Glutamatergic neuron (in vitro differentiated cells): ENCODE data around the gene PEX19. TPM values are rescaled to one million over a fixed set of nuclear protein-coding genes. Genes with fewer than 3 reads are reported as not detected.

Experiments used
- DNase-seq: peaks from one replicate; pipeline ENCODE4 v3.0.0; 2022
- H3K27ac Mint-ChIP-seq: one replicate; pipeline ENCODE4 v1.8.0; 2020; ENCODE audit warnings: mild to moderate bottlenecking, mixed read lengths, inconsistent platforms; ENCODE audit not compliant: unreplicated experiment
- H3K27me3 Mint-ChIP-seq: one replicate; pipeline ENCODE4 v1.8.0; 2020; ENCODE audit warnings: mild to moderate bottlenecking, moderate library complexity, mixed read lengths, inconsistent platforms; ENCODE audit not compliant: unreplicated experiment
- H3K36me3 Mint-ChIP-seq: one replicate; pipeline ENCODE4 v1.8.0; 2020; ENCODE audit warnings: mild to moderate bottlenecking, mixed read lengths, inconsistent platforms; ENCODE audit not compliant: unreplicated experiment
- H3K4me1 Mint-ChIP-seq: one replicate; pipeline ENCODE4 v1.8.0; 2020; ENCODE audit warnings: mild to moderate bottlenecking, low read depth, mixed read lengths, inconsistent platforms; ENCODE audit not compliant: unreplicated experiment
- H3K4me3 Mint-ChIP-seq: one replicate; pipeline ENCODE4 v1.8.0; 2020; ENCODE audit warnings: mild to moderate bottlenecking, mixed read lengths, inconsistent platforms; ENCODE audit not compliant: unreplicated experiment
- H3K9me3 Mint-ChIP-seq: one replicate; pipeline ENCODE4 v1.8.0; 2020; ENCODE audit warnings: mild to moderate bottlenecking, moderate library complexity, mixed read lengths, inconsistent platforms; ENCODE audit not compliant: unreplicated experiment
- CTCF ChIP-seq: fragments of 200-600 bp; sonication (generic); IDR thresholded peaks from one replicate; pipeline ENCODE4 v1.5.0; 2021; ENCODE audit not compliant: partially characterized antibody, unreplicated experiment
- total RNA-seq: library from RNA; stranded (reverse); fragmentation: NEBNext Ultra II Directional; extraction: Animal tissue kit (Norgen Biotek cat#: 25700); gene quantifications from one replicate; pipeline ENCODE4 v1.2.1, GENCODE V29; 2021; ENCODE audit not compliant: unreplicated experiment

Gene PEX19
- total RNA-seq, 1 donor from 2014 or later, result 48.8 TPM

- Mint-ChIP-seq H3K36me3 (no peaks in the 10 kb centered on the region), H3K4me1 (peaks cover 11% of the 10 kb centered on the region), H3K27me3 (no peaks in the 10 kb centered on the region), H3K4me3 (no peak overlapping the region), H3K9me3 (peaks cover 4% of the 10 kb centered on the region), H3K27ac (no peak overlapping the region)
- TF ChIP-seq CTCF, result no peak
- DNase-seq, result no peak
These were observed 2.1 kb downstream of the PEX19 start for GRCh38 chr1:160282807-160283206.

GRCh38 chr1:160277987-160278386 is 6.9 kb downstream of the PEX19 start:
- DNase-seq, result no peak
- TF ChIP-seq CTCF, result no peak
- Mint-ChIP-seq H3K9me3 (no peaks in the 10 kb centered on the region), H3K4me3 (no peak overlapping the region), H3K27ac (no peak overlapping the region), H3K27me3 (no peaks in the 10 kb centered on the region), H3K36me3 (no peaks in the 10 kb centered on the region), H3K4me1 (no peaks in the 10 kb centered on the region)

- DNase-seq, result no peak
- Mint-ChIP-seq H3K4me3 (no peak overlapping the region), H3K4me1 (no peaks in the 10 kb centered on the region), H3K27ac (no peak overlapping the region), H3K36me3 (no peaks in the 10 kb centered on the region), H3K27me3 (no peaks in the 10 kb centered on the region), H3K9me3 (no peaks in the 10 kb centered on the region)
- TF ChIP-seq CTCF, result no peak
These were observed 7.6 kb downstream of the PEX19 start for GRCh38 chr1:160277330-160277729.

GRCh38 chr1:160271025-160271424 is 13.9 kb downstream of the PEX19 start:
- peaks cover 1% of the 10 kb centered on the region for H3K9me3 Mint-ChIP-seq
- DNase-seq, result no peak
- no peaks in the 10 kb centered on the region for H3K27me3 Mint-ChIP-seq
- no peak for TF ChIP-seq CTCF
- no peaks in the 10 kb centered on the region for H3K36me3 Mint-ChIP-seq
- no peaks in the 10 kb centered on the region for H3K4me1 Mint-ChIP-seq
- H3K4me3 Mint-ChIP-seq, result no peak overlapping the region
- no peak overlapping the region for H3K27ac Mint-ChIP-seq

GRCh38 chr1:160267284-160267991 is 17.5 kb downstream of the PEX19 start:
- H3K4me1 Mint-ChIP-seq, result peaks cover 3% of the 10 kb centered on the region
- no peak overlapping the region for H3K27ac Mint-ChIP-seq
- H3K9me3 Mint-ChIP-seq, result peaks cover 3% of the 10 kb centered on the region
- H3K27me3 Mint-ChIP-seq, result no peaks in the 10 kb centered on the region
- H3K4me3 Mint-ChIP-seq, result no peak overlapping the region
- no peak for DNase-seq
- H3K36me3 Mint-ChIP-seq, result no peaks in the 10 kb centered on the region
- no peak for TF ChIP-seq CTCF
